HG03060 (cell line): ENCODE results near the gene NCKAP5.
"Not testable (repeated sequence)": the region's sequence is repeated elsewhere in the genome, so short reads cannot be mapped to it uniquely, and the experiment has no call there.

ENCODE experiments used
- ATAC-seq: cut with Tn5 transposase; IDR thresholded peaks from one replicate; pipeline ENCODE4 v1.9.1; 2021; ENCODE audit warnings: low read depth, moderate number of reproducible peaks; ENCODE audit not compliant: unreplicated experiment

NCKAP5 gene

GRCh38 chr2:132720393-132720792 lies 847.9 kb downstream of the NCKAP5 start:
- no peak for ATAC-seq

- no peak for ATAC-seq
Measured at GRCh38 chr2:132719480-132719879, 848.8 kb downstream of the NCKAP5 start.

- no peak for ATAC-seq
Measured at GRCh38 chr2:132716954-132717353, 851.3 kb downstream of the NCKAP5 start.

GRCh38 chr2:132715386-132716351 lies 852.6 kb downstream of the NCKAP5 start:
- ATAC-seq = no peak

GRCh38 chr2:132703396-132703795 lies 864.9 kb downstream of the NCKAP5 start:
- ATAC-seq = no peak

GRCh38 chr2:132701810-132702209 lies 866.5 kb downstream of the NCKAP5 start:
- ATAC-seq = no peak

GRCh38 chr2:132699802-132700201 lies 868.5 kb downstream of the NCKAP5 start:
- ATAC-seq = not testable (repeated sequence)

- ATAC-seq = not testable (repeated sequence)
Measured at GRCh38 chr2:132698347-132698746, 869.9 kb downstream of the NCKAP5 start.

- no peak for ATAC-seq
Measured at GRCh38 chr2:132697556-132698205, 870.6 kb downstream of the NCKAP5 start.

- ATAC-seq = no peak
Measured at GRCh38 chr2:132692816-132693215, 875.4 kb downstream of the NCKAP5 start.

GRCh38 chr2:132691556-132691955 lies 876.7 kb downstream of the NCKAP5 start:
- no peak for ATAC-seq

- no peak for ATAC-seq
Measured at GRCh38 chr2:132690664-132691303, 877.5 kb downstream of the NCKAP5 start.

GRCh38 chr2:132681766-132682165 lies 886.5 kb downstream of the NCKAP5 start:
- no peak for ATAC-seq

GRCh38 chr2:132680544-132680943 lies 887.7 kb downstream of the NCKAP5 start:
- no peak for ATAC-seq

- no peak for ATAC-seq
Measured at GRCh38 chr2:132678483-132678882, 889.8 kb downstream of the NCKAP5 start.

- no peak for ATAC-seq
Measured at GRCh38 chr2:132677661-132678060, 890.6 kb downstream of the NCKAP5 start.

GRCh38 chr2:132676999-132677398 lies 891.3 kb downstream of the NCKAP5 start:
- ATAC-seq = no peak

GRCh38 chr2:132671151-132671835 lies 897.0 kb downstream of the NCKAP5 start:
- ATAC-seq = no peak

- ATAC-seq = no peak
Measured at GRCh38 chr2:132670496-132671150, 897.6 kb downstream of the NCKAP5 start.

GRCh38 chr2:132669908-132670495 lies 898.3 kb downstream of the NCKAP5 start, which contains the start of gene LYPD1:
Gene LYPD1, minus strand, starts transcription at chr2:132670205. Its CDS starts 273 bp downstream, at chr2:132669932.
- ATAC-seq = no peak
